Left ventricle myocardium inferior (tissue), 1 donor: ENCODE measurements around the gene ZBTB2. TPM values are rescaled to one million over a fixed set of nuclear protein-coding genes. Genes with fewer than 3 reads are reported as not detected.

Source experiments
- DNase-seq: peaks from one replicate; pipeline ENCODE4 v3.0.0-alpha.2; 2020
- H3K27ac ChIP-seq: fragments of 200-600 bp; replicated peaks from 2 replicates; pipeline ENCODE4 v1.8.0; 2021
- H3K27me3 ChIP-seq: fragments of 200-600 bp; 2 replicates; pipeline ENCODE4 v1.8.0; 2021; ENCODE audit warnings: low read depth
- H3K36me3 ChIP-seq: fragments of 200-600 bp; 2 replicates; pipeline ENCODE4 v1.8.0; 2021
- H3K4me1 ChIP-seq: fragments of 200-600 bp; 2 replicates; pipeline ENCODE4 v1.8.0; 2021
- H3K4me3 ChIP-seq: fragments of 200-600 bp; 2 replicates; pipeline ENCODE4 v1.8.0; 2021; ENCODE audit warnings: mild to moderate bottlenecking, moderate library complexity
- H3K9me3 ChIP-seq: fragments of 200-600 bp; replicated peaks from 2 replicates; pipeline ENCODE4 v1.8.0; 2021
- intact Hi-C: fragments of 100-400 bp; cut with micrococcal nuclease; formaldehyde crosslinking; loops from one replicate; pipeline ENCODE4 v1.11.0; 2022
- total RNA-seq: library from RNA; stranded (reverse); fragmentation: NEBNext Ultra II Directional; extraction: Animal tissue kit (Norgen Biotek cat#: 25700); gene quantifications from one replicate; pipeline ENCODE4 v1.2.1, GENCODE V29; 2021
- TF ChIP-seq, protein P1 (sequence below): fragments of 200-600 bp; IDR thresholded peaks from 2 replicates; pipeline ENCODE4 v1.8.0; 2021; ENCODE audit warnings: antibody characterized with exemption, mild to moderate bottlenecking, borderline replicate concordance
- donor health status: DM: no; HTN: yes; CAD: no; lungs with severe emphysema.

The ZBTB2 gene
- total RNA-seq, 1 donor from 2014 or later = 4.6 TPM

DNA sequence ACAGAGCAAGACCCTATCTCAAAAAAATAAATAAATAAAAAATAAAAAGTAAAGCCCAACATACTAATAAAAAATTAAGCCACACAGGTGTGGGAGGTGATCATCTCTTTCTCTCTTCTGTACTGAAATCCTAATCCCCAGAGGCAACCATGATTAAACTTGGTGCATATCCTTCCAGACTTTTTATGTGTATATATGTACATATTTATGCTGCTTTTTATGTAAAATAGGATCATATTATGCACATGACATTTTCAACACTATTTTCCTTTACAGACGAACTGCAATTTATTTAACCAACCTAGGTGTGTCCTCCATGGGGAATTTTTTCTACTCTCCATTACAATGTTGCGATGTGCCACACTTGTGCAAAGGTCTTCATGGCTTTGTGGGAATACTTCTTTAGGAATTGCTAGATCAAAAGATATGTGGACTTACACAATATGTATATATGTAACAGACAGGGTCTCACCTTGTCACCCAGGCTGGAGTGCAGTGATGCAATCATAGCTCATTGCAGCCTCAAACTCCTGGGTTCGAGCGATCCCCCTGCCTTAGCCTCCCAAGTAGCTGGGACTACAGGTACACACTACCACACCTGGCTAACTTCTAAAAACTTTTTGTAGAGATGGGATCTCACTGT lies 36.9 kb upstream of the ZBTB2 start:
- Histone ChIP-seq H3K27me3 (no peaks in the 10 kb centered on the region), H3K36me3 (peaks cover 83% of the 10 kb centered on the region), H3K9me3 (no peaks in the 10 kb centered on the region), H3K4me3 (no peak overlapping the region), H3K27ac (no peak overlapping the region), H3K4me1 (no peaks in the 10 kb centered on the region)
- DNase-seq = no peak
- intact Hi-C loops = no loop called here
- TF ChIP-seq, protein P1, sequence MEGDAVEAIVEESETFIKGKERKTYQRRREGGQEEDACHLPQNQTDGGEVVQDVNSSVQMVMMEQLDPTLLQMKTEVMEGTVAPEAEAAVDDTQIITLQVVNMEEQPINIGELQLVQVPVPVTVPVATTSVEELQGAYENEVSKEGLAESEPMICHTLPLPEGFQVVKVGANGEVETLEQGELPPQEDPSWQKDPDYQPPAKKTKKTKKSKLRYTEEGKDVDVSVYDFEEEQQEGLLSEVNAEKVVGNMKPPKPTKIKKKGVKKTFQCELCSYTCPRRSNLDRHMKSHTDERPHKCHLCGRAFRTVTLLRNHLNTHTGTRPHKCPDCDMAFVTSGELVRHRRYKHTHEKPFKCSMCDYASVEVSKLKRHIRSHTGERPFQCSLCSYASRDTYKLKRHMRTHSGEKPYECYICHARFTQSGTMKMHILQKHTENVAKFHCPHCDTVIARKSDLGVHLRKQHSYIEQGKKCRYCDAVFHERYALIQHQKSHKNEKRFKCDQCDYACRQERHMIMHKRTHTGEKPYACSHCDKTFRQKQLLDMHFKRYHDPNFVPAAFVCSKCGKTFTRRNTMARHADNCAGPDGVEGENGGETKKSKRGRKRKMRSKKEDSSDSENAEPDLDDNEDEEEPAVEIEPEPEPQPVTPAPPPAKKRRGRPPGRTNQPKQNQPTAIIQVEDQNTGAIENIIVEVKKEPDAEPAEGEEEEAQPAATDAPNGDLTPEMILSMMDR = no peak

DNA sequence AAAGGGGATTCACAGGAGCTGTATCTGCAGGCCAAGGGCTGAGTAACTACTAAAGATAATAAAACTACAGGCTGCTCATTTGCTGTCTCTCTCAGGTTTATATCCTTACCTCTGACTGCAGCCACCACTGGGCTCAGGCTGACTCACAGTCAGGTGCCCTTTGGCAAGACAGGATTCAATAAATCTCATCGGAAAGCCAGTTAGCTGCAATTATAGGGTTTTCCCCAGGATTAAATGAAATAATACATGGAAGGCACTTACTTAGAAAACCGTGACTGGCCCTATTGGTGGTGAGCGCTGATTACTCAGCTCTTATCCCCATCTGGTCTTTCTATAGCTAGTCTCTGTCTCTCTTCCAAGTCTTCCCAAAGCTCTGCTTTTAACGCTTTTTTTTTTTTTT lies 34.2 kb upstream of the ZBTB2 start:
- H3K4me3 ChIP-seq = no peak overlapping the region
- H3K9me3 ChIP-seq = no peaks in the 10 kb centered on the region
- TF ChIP-seq, protein P1 = no peak
- H3K36me3 ChIP-seq = peaks cover 86% of the 10 kb centered on the region
- H3K4me1 ChIP-seq = no peaks in the 10 kb centered on the region
- DNase-seq = no peak
- no peak overlapping the region for H3K27ac ChIP-seq
- intact Hi-C loops = no loop called here
- no peaks in the 10 kb centered on the region for H3K27me3 ChIP-seq

DNA sequence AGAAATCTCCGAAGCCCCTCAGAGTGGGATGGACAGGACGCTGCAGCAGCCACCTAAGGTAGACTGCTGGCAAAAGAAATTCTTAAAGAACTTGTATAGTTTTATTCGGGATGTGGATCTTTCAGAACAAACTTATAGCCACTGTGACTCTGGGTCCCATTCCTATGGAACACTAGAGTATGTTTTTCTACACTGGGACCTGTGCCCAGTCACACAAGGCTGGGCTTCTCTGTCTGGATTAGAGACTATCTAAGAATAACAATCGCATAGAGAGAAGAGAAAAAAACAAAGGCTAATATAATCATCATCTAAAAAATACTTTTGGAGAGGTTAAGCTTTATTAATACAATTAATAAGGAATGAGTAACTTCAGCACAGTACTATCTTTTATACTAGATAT lies 31.6 kb upstream of the ZBTB2 start:
- DNase-seq = no peak
- H3K4me3 ChIP-seq = no peak overlapping the region
- H3K36me3 ChIP-seq = peaks cover 78% of the 10 kb centered on the region
- H3K9me3 ChIP-seq = no peaks in the 10 kb centered on the region
- intact Hi-C loops = no loop called here
- no peaks in the 10 kb centered on the region for H3K27me3 ChIP-seq
- no peak overlapping the region for H3K27ac ChIP-seq
- no peaks in the 10 kb centered on the region for H3K4me1 ChIP-seq
- TF ChIP-seq, protein P1 = no peak

DNA sequence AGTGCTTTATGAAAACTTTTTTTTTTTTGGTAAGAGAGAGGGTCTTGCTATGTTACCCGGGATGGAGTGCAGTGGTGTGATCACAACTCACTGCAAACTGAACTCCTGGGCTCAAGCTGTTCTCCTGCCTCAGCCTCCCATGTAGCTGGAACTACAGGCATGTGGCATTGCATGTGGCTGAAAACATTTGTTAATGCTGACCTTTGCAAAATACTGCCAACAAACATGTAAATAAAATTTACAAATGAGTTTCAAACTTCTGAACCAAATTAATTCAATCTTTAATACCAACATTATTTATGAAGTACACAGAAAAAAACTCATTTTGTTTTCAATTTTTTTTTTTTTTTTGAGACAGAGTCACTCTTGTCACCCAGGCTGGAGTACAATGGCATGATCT lies 26.1 kb upstream of the ZBTB2 start:
- TF ChIP-seq, protein P1 = no peak
- no peaks in the 10 kb centered on the region for H3K4me1 ChIP-seq

DNA sequence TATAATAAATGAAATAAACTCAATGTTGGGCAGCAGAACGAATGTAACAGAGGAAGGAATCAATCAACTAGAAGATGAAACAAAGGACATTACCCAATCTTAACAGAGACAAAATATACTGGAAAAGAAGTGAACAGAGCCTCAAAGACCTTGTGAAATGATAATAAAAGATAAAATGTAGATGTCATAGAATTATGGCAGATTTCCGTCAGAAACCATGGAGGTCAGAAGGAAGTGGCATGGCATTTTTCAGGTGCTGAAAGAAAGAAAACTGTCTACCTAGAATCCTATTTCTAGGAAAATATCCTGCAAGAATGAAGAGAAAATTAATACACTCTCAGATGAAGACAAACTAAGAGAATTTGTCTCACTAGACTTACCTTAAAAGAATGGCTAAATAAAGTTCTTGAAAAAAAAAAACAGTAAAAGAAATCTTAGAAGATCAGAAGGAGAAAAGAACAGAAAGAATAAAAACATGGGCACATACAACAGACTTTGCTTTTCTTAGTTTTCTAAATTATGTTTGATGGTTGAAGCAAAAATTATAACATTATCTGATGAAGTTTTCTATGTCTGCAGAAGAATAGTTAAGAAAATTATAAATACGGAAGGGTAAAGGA lies 23.4 kb upstream of the ZBTB2 start:
- no peak for DNase-seq
- Histone ChIP-seq H3K4me1 (no peaks in the 10 kb centered on the region), H3K4me3 (no peak overlapping the region), H3K27ac (no peak overlapping the region), H3K36me3 (peaks cover 65% of the 10 kb centered on the region), H3K27me3 (no peaks in the 10 kb centered on the region), H3K9me3 (no peaks in the 10 kb centered on the region)
- TF ChIP-seq, protein P1 = no peak
- intact Hi-C loops = no loop called here

More for the DNA sequence above, 26.1 kb upstream of the ZBTB2 start:
- H3K27ac ChIP-seq = no peak overlapping the region
- intact Hi-C loops = no loop called here
- no peak overlapping the region for H3K4me3 ChIP-seq
- DNase-seq = no peak
- no peaks in the 10 kb centered on the region for H3K9me3 ChIP-seq
- H3K36me3 ChIP-seq = peaks cover 86% of the 10 kb centered on the region
- H3K27me3 ChIP-seq = no peaks in the 10 kb centered on the region
